GM12873 (cell line): ENCODE measurements around the gene USP33.

Experiments
- CTCF ChIP-seq: IDR thresholded peaks from 2 replicates; pipeline ENCODE4 v1.5.1; 2012; ENCODE audit warnings: low read depth, mild to moderate bottlenecking, moderate library complexity, low read length, control low read depth; ENCODE audit not compliant: insufficient read depth; ENCODE audit errors: missing control alignments

Gene USP33

GRCh38 chr1:77673716-77674355 lies 85.8 kb downstream of the USP33 start:
- no peak for TF ChIP-seq CTCF

GRCh38 chr1:77673030-77673429 lies 86.6 kb downstream of the USP33 start:
- TF ChIP-seq CTCF, result no peak

- TF ChIP-seq CTCF, result no peak
Measured at GRCh38 chr1:77672374-77672773, 87.3 kb downstream of the USP33 start.

GRCh38 chr1:77671836-77672235 lies 87.8 kb downstream of the USP33 start:
- no peak for TF ChIP-seq CTCF

GRCh38 chr1:77670330-77670729 lies 89.3 kb downstream of the USP33 start:
- no peak for TF ChIP-seq CTCF

GRCh38 chr1:77668924-77669449 lies 90.7 kb downstream of the USP33 start:
- no peak for TF ChIP-seq CTCF

GRCh38 chr1:77664939-77665516 lies 94.6 kb downstream of the USP33 start:
- no peak for TF ChIP-seq CTCF
